ENCODE measurements around the gene GTF2F1. TPM values are rescaled to one million over a fixed set of nuclear protein-coding genes. Genes with fewer than 3 reads are reported as not detected.
"Not testable (repeated sequence)": the region's sequence is repeated elsewhere in the genome, so short reads cannot be mapped to it uniquely, and the experiment has no call there.

The GTF2F1 gene
- total and polyA plus RNA-seq, 8 donors = 28.3 to 49.3 (median 35.9) TPM

DNA sequence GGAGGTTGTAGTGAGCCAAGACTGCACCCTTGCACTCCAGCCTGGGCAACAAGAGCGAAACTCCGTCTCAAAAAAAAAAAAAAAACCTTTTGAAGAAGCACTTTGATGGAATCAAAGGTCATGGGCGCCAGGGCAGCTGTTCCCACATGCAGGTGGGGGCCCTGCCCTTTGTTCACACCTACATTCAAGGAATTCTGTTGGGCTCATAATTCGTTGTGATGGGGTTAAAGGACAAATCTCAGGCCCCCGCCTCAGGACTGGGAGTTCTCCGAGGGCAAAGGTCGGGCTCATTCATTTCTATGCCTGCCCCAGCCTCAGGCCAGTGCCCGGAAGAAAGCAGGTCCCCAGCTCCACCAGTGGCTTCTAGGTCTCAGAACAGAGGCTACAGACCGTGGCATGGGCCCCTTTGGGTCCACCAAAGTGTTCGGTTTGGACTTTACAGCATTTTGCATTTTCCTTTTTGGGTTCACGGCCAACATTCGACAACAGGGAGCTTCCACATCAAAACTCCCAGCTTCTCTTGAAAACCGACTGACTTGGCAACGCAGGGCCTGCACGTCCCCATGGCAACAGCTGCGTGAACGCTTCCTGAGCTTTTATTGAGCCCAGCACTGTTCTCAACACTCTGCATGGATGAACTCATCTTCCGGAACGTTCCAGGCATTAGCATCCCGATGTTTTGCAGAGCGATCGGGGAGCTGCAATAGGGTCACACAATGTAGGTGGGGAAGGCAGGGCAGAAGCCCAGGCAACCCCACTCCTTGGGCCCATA is 10.1 kb upstream of the GTF2F1 start:
- no peak overlapping the region for H3K4me3 ChIP-seq

DNA sequence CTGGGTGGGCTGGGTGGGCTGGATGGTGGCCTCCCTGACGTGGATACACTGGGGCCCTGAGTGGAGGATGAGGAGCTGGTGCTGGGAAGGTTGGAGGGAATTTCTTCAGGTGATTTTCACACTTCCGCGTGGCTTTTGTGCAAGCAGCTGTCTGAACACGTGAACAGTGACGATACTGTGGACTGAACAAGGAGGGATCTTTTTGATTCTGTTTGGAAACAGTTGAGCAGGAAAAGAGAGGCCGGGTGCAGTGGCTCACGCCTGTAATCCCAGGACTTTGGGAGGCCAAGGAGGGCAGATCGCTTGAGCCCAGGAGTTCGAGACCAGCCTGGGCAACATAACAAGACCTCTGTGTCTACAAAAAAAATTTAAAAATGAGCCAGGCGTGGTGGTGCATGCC is 9.1 kb upstream of the GTF2F1 start:
- intact Hi-C loops (cut with DNase I) = no loop called here
- Histone ChIP-seq H3K27ac (no peak overlapping the region), H3K9me3 (no peaks in the 10 kb centered on the region), H3K27me3 (no peaks in the 10 kb centered on the region), H3K36me3 (no peaks in the 10 kb centered on the region), H3K4me3 (no peak overlapping the region), H3K4me1 (no peaks in the 10 kb centered on the region)
- FAIRE-seq = no peak
- no peak for DNase-seq
- WGBS, 2 donors = 88 to 92% methylated on average over 10 of the region's 10 CpGs
- TF ChIP-seq, protein P1, sequence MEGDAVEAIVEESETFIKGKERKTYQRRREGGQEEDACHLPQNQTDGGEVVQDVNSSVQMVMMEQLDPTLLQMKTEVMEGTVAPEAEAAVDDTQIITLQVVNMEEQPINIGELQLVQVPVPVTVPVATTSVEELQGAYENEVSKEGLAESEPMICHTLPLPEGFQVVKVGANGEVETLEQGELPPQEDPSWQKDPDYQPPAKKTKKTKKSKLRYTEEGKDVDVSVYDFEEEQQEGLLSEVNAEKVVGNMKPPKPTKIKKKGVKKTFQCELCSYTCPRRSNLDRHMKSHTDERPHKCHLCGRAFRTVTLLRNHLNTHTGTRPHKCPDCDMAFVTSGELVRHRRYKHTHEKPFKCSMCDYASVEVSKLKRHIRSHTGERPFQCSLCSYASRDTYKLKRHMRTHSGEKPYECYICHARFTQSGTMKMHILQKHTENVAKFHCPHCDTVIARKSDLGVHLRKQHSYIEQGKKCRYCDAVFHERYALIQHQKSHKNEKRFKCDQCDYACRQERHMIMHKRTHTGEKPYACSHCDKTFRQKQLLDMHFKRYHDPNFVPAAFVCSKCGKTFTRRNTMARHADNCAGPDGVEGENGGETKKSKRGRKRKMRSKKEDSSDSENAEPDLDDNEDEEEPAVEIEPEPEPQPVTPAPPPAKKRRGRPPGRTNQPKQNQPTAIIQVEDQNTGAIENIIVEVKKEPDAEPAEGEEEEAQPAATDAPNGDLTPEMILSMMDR (IDR thresholded peaks at IDR 0.05) = no peak
- ATAC-seq = no peak

More for the DNA sequence above, 10.1 kb upstream of the GTF2F1 start:
- FAIRE-seq (no peak), ATAC-seq (peak in 3 of 4 donors; percentile 50 to 89 (median 75)), DNase-seq (no peak)
- Histone ChIP-seq H3K27me3 (no peaks in the 10 kb centered on the region), H3K9me3 (no peaks in the 10 kb centered on the region), H3K4me1 (no peaks in the 10 kb centered on the region), H3K36me3 (no peaks in the 10 kb centered on the region), H3K27ac (no peak overlapping the region)
- intact Hi-C loops (cut with DNase I) = no loop called here
- TF ChIP-seq, protein P1 (IDR thresholded peaks at IDR 0.05) = no peak
- WGBS, 2 donors = 56 to 59% methylated on average over 22 of the region's 22 CpGs

DNA sequence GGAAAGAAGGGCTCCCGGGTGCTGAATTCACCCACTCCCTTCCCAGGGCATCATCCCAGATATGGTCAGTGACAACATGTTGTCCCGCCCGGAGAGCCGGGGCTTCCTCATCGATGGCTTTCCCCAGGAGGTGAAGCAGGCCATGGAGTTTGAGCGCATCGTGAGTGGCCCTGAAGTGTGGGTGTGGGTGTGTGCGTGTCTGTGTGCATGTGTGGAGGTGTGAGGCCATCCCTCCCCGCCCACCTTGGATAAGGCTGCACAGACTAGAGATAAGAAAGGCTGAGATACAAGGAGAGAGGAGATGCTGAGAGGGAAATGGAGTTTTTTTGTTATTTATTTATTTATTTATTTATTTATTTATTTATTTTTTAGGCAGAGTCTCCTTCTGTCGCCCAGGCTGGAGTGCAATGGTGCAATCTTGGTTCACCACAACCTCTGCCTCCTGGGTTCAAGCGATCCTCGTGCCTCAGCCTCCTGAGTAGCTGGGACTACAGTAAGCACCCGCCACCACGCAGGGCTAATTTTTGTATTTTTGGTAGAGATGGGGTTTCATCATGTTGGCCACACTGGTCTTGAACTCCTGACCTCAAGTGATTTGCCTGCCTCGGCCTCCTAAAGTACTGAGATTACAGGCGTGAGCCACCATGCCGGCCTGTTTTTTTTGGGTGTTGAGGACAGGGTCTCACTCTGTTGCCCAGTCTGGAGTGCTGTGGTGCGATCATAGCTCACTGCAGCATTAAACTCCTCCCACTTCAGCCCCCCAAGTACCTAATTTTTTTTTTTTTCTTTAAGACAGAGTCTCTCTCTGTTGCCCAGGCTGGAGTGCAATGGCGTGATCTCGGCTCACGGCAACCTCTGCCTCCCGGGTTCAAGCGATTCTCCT is 7.3 kb upstream of the GTF2F1 start:
- H3K9me3 ChIP-seq; H3K27ac ChIP-seq; DNase-seq; intact Hi-C loops (cut with DNase I); FAIRE-seq; ATAC-seq; H3K36me3 ChIP-seq; H3K4me1 ChIP-seq; H3K4me3 ChIP-seq; H3K27me3 ChIP-seq: not testable (repeated sequence)
- WGBS, 2 donors = 88 to 90% methylated on average over 23 of the region's 23 CpGs

DNA sequence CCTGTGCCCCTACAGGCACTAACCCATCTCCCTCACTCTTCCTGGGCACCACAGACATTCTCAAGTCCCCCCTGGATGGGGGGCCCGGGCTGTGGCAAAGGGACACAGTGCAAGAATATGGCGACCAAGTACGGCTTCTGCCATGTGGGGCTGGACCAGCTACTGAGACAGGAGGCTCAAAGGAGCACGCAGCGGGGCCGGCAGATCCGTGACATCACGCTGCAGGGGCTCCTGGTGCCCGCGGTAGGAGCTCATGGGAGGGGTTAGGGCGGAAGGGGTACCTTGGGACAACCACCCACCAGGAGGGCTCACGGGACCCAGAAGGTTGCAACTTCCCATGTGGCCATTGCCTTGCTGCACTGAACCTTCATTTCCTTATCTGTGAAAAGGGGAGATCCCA is 3.3 kb upstream of the GTF2F1 start:
- no peak overlapping the region for H3K4me3 ChIP-seq
- FAIRE-seq (no peak), ATAC-seq (no peak), DNase-seq (no peak)
- no peaks in the 10 kb centered on the region for H3K27me3 ChIP-seq
- H3K36me3 ChIP-seq = no peaks in the 10 kb centered on the region
- H3K27ac ChIP-seq = no peak overlapping the region
- H3K4me1 ChIP-seq = peaks cover 0 to 6% (median 0%) of the 10 kb centered on the region in 3 donors
- WGBS, 2 donors = 90 to 95% methylated on average over 12 of the region's 12 CpGs
- TF ChIP-seq, protein P1 (IDR thresholded peaks at IDR 0.05) = no peak
- no peaks in the 10 kb centered on the region for H3K9me3 ChIP-seq
- intact Hi-C loops (cut with DNase I) = no loop called here

DNA sequence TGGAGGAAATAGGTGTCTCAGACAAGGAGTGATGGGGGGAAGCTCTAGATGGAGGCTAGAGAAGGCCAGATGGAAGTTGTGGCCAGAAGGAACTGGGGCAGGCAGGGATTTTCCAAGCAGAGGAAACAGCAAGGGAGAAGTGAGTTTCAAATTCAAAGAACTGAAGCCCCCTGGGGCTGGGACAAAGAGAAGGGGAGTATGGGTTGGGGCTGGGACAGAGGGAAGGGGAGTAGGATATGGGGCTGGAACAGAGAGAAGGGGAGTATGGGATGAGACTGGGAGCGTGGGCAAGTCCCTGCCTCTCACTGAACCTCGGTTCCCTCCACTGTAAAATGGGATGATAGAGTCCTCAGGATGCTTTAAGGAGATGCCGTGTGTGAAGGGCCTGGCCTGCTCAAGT is 1.9 kb upstream of the GTF2F1 start:
- H3K27me3 ChIP-seq = no peaks in the 10 kb centered on the region
- no peaks in the 10 kb centered on the region for H3K9me3 ChIP-seq
- H3K4me3 ChIP-seq = no peak overlapping the region
- 94 to 100% methylated on average over 3 of the region's 3 CpGs for WGBS, 2 donors
- H3K4me1 ChIP-seq = peaks cover 0 to 6% (median 0%) of the 10 kb centered on the region in 3 donors
- ATAC-seq (no peak), FAIRE-seq (no peak), DNase-seq (no peak)
- no peak overlapping the region for H3K27ac ChIP-seq
- intact Hi-C loops (cut with DNase I) = no loop called here
- TF ChIP-seq, protein P1 (IDR thresholded peaks at IDR 0.05) = no peak
- no peaks in the 10 kb centered on the region for H3K36me3 ChIP-seq
